HCT116 (cell line): Measurements from ENCODE around the gene EVC2. TPM values are rescaled to one million over a fixed set of nuclear protein-coding genes. Genes with fewer than 3 reads are reported as not detected.

ENCODE experiments used
- ATAC-seq: fragments of 200-7000 bp; cut with Tn5 transposase; 2 replicates; pipeline ENCODE4 v1.9.1; 2020; ENCODE audit warnings: mild to moderate bottlenecking, moderate library complexity
- BruUV-seq: library from RNA; stranded (reverse); fragments of 400-500 nt; replicated peaks from 2 replicates; lab custom pipeline; 2021; lab: Mats Ljungman, UMichigan
- CTCF ChIA-PET: fragments of 300-600 bp; sonication (Branson Sonifier 250); formaldehyde crosslinking; loops from one replicate; lab custom pipeline; 2021; ENCODE audit warnings: antibody characterized with exemption; lab: Charles Lee
- POLR2A ChIA-PET: fragments of 300-600, 350-600 bp; sonication (Branson Sonifier 250); formaldehyde crosslinking; loops from one replicate; lab custom pipeline; 2021; ENCODE audit warnings: antibody characterized with exemption; lab: Charles Lee
- RAD21 ChIA-PET, 2 experiments: fragments of 300-600 bp; sonication (Branson Sonifier 250); formaldehyde crosslinking; loops; one replicate each; lab custom pipeline; 2023; ENCODE audit warnings: low total read pairs in 2 of 2; ENCODE audit not compliant: uncharacterized antibody in 2 of 2, unreplicated experiment in 2 of 2, low non-redundant PET in 1 of 2; lab: Charles Lee
- DNase-seq: peaks from one replicate; pipeline ENCODE4 v3.0.0-alpha.2; 2010; ENCODE audit warnings: low read depth, low spot score
- H2AFZ ChIP-seq: fragments of 200-600 bp; shearing (Covaris generic), sonication (generic); 2 replicates; pipeline ENCODE4 v1.6.1; 2017; ENCODE audit warnings: low read depth, mixed run types, mixed read lengths, antibody characterized with exemption, low read length; ENCODE audit not compliant: poor library complexity, severe bottlenecking
- H3K27ac ChIP-seq: 2 replicates; pipeline ENCODE4 v1.5.1; 2012; ENCODE audit warnings: low read depth, low read length
- H3K27me3 ChIP-seq: fragments of 200-600 bp; sonication (generic); 2 replicates; pipeline ENCODE4 v1.6.1; 2016; ENCODE audit warnings: mixed run types, low read length, mixed read lengths; ENCODE audit not compliant: insufficient read depth
- H3K36me3 ChIP-seq, 2 experiments: fragments of 200-500 bp in 1 of 2; fragments of 200-600 bp in 1 of 2; sonication (Bioruptor generic) in 1 of 2; sonication (generic) in 1 of 2; 2 replicates each; pipeline versions ENCODE4 v1.5.1 to v1.6.1; 2014 to 2016; ENCODE audit warnings: low read length in 2 of 2, inconsistent platforms in 1 of 2, mixed read lengths in 1 of 2, mixed run types in 1 of 2; ENCODE audit not compliant: insufficient read depth in 2 of 2, control insufficient read depth in 1 of 2
- H3K4me1 ChIP-seq, 2 experiments: fragments of 200-600 bp in 1 of 2; sonication (generic) in 1 of 2; 2 replicates each; pipeline versions ENCODE4 v1.5.1 to v1.6.1; 2012 to 2017; ENCODE audit warnings: low read length in 2 of 2, inconsistent platforms in 1 of 2, mild to moderate bottlenecking in 1 of 2, mixed read lengths in 1 of 2, mixed run types in 1 of 2, moderate library complexity in 1 of 2; ENCODE audit not compliant: insufficient read depth in 2 of 2, control insufficient read depth in 1 of 2
- H3K4me2 ChIP-seq: fragments of 200-600 bp; sonication (generic); 2 replicates; pipeline ENCODE4 v1.6.1; 2017; ENCODE audit warnings: mixed run types, low read length, mixed read lengths
- H3K4me3 ChIP-seq, 2 experiments: fragments of 200-600 bp in 1 of 2; sonication (generic) in 1 of 2; replicated peaks in 1 of 2; 2 replicates each; pipeline ENCODE4 v1.5.1; 2011 to 2016; ENCODE audit warnings: low read length in 2 of 2, control low read depth in 1 of 2, low read depth in 1 of 2, mild to moderate bottlenecking in 1 of 2, mixed read lengths in 1 of 2, mixed run types in 1 of 2
- H3K79me2 ChIP-seq: fragments of 200-600 bp; sonication (generic); 2 replicates; pipeline ENCODE4 v1.6.1; 2017; ENCODE audit warnings: mild to moderate bottlenecking, mixed run types, low read length, moderate library complexity, mixed read lengths; ENCODE audit not compliant: insufficient read depth
- H3K9ac ChIP-seq: fragments of 200-600 bp; sonication (generic); 2 replicates; pipeline ENCODE4 v1.6.1; 2016; ENCODE audit warnings: low read length, mixed read lengths
- H3K9me2 ChIP-seq: fragments of 200-600 bp; sonication (generic), shearing (Covaris generic); 2 replicates; pipeline ENCODE4 v1.6.1; 2017; ENCODE audit warnings: mixed run types, mild to moderate bottlenecking, moderate library complexity; ENCODE audit not compliant: insufficient read depth
- H3K9me3 ChIP-seq, 2 experiments: fragments of 200-500 bp in 1 of 2; fragments of 200-600 bp in 1 of 2; sonication (Bioruptor generic) in 1 of 2; sonication (generic) in 1 of 2; 2 replicates each; pipeline ENCODE4 v1.6.1; 2014 to 2017; ENCODE audit warnings: low read length in 2 of 2, mixed read lengths in 2 of 2, inconsistent platforms in 1 of 2, low read depth in 1 of 2, mild to moderate bottlenecking in 1 of 2, mixed run types in 1 of 2, moderate library complexity in 1 of 2; ENCODE audit not compliant: control insufficient read depth in 1 of 2, insufficient read depth in 1 of 2
- H4K20me1 ChIP-seq: fragments of 200-600 bp; sonication (generic), shearing (Covaris generic); 2 replicates; pipeline ENCODE4 v1.6.1; 2017; ENCODE audit warnings: mixed run types, mild to moderate bottlenecking, moderate library complexity; ENCODE audit not compliant: insufficient read depth
- ATF3 ChIP-seq: IDR thresholded peaks from 2 replicates; pipeline ENCODE4 v1.6.1; 2012
- CBX3 ChIP-seq: IDR thresholded peaks from 2 replicates; pipeline ENCODE4 v1.6.1; 2012; ENCODE audit warnings: low read depth
- CTCF ChIP-seq, 3 experiments: fragments of 200-600 bp in 1 of 3; sonication (generic) in 1 of 3; IDR thresholded peaks in 2 of 3; conservative IDR thresholded peaks in 1 of 3; 2 replicates each; pipeline ENCODE4 v1.5.1; 2012 to 2017; ENCODE audit warnings: low read depth in 2 of 3, low read length in 2 of 3, antibody characterized with exemption in 1 of 3, borderline replicate concordance in 1 of 3, control low read depth in 1 of 3, mild to moderate bottlenecking in 1 of 3, mixed read lengths in 1 of 3, mixed run types in 1 of 3, moderate library complexity in 1 of 3; ENCODE audit not compliant: insufficient read depth in 1 of 3
- EGR1 ChIP-seq: IDR thresholded peaks from 2 replicates; pipeline ENCODE4 v1.6.1; 2012; ENCODE audit warnings: low read depth
- ELF1 ChIP-seq: IDR thresholded peaks from 2 replicates; pipeline ENCODE4 v1.6.1; 2012; ENCODE audit warnings: low read depth, borderline replicate concordance
- EZH2phosphoT487 ChIP-seq: fragments of 200-600 bp; IDR thresholded peaks from 2 replicates; pipeline ENCODE4 v1.6.1; 2018; ENCODE audit warnings: antibody characterized with exemption, borderline replicate concordance
- FOSL1 ChIP-seq: IDR thresholded peaks from 2 replicates; pipeline ENCODE4 v1.6.1; 2012; ENCODE audit warnings: low read depth
- JUND ChIP-seq: IDR thresholded peaks from 2 replicates; pipeline ENCODE4 v1.6.1; 2012
- RAD21 ChIP-seq: IDR thresholded peaks from 2 replicates; pipeline ENCODE4 v1.6.1; 2012; ENCODE audit warnings: low read depth, mild to moderate bottlenecking
- SIN3A ChIP-seq: IDR thresholded peaks from 2 replicates; pipeline ENCODE4 v1.6.1; 2012; ENCODE audit warnings: low read depth
- intact Hi-C: fragments of 100-400 bp; cut with micrococcal nuclease; formaldehyde crosslinking; loops from 2 replicates; pipeline ENCODE4 v1.10.0; 2022
- total RNA-seq: library from RNA; stranded (reverse); gene quantifications from one replicate; pipeline ENCODE4 v1.2.1, GENCODE V29; 2021; ENCODE audit not compliant: unreplicated experiment

The EVC2 gene
- total RNA-seq, 1 experiment from 2014 or later = not detected

GRCh38 chr4:5554376-5554775 is 154.0 kb downstream of the EVC2 start:
- no peak for ATAC-seq
- BruUV-seq = no TSS peak

More at GRCh38 chr4:5554376-5554775, 154.0 kb downstream of the EVC2 start:
- DNase-seq = no peak
- Histone ChIP-seq H3K4me1 (no peaks in the 10 kb centered on the region), H4K20me1 (no peaks in the 10 kb centered on the region), H2AFZ (no peak overlapping the region), H3K4me2 (no peak overlapping the region), H3K79me2 (no peaks in the 10 kb centered on the region), H3K9me2 (no peaks in the 10 kb centered on the region), H3K27me3 (peaks cover 36% of the 10 kb centered on the region), H3K27ac (no peak overlapping the region), H3K4me3 (no peak overlapping the region), H3K9ac (no peak overlapping the region), H3K36me3 (no peaks in the 10 kb centered on the region), H3K9me3 (no peaks in the 10 kb centered on the region)
- RAD21 ChIA-PET = no interaction called here
- TF ChIP-seq FOSL1 = no peak
- no peak for TF ChIP-seq ELF1
- no peak for TF ChIP-seq CBX3
- no peak for TF ChIP-seq EZH2phosphoT487
- no peak for TF ChIP-seq RAD21
- no peak for TF ChIP-seq ATF3
- no peak for TF ChIP-seq JUND
- no peak for TF ChIP-seq CTCF (IDR thresholded peaks at IDR 0.05 in 2 of 3, conservative IDR thresholded peaks at IDR 0.05 in 1 of 3; ENCODE audit: borderline replicate concordance in 1 of 3, insufficient read depth in 1 of 3, low read depth in 2 of 3, low read length in 2 of 3)
- TF ChIP-seq EGR1 = no peak
- no peak for TF ChIP-seq SIN3A
- POLR2A ChIA-PET = no interaction called here
- intact Hi-C loops = no loop called here
- CTCF ChIA-PET = no interaction called here
